HG03520 (cell line): ENCODE results near the gene TCFL5.

ENCODE experiments used
- ATAC-seq: cut with Tn5 transposase; IDR thresholded peaks from one replicate; pipeline ENCODE4 v1.9.1; 2021; ENCODE audit warnings: mild to moderate bottlenecking, moderate library complexity; ENCODE audit not compliant: unreplicated experiment

TCFL5 gene

GRCh38 chr20:62896526-62896925, 34.9 kb upstream of the TCFL5 start:
- no peak for ATAC-seq

- no peak for ATAC-seq
These were observed 33.9 kb upstream of the TCFL5 start for GRCh38 chr20:62895539-62895938.

- no peak for ATAC-seq
These were observed 32.6 kb upstream of the TCFL5 start for GRCh38 chr20:62894261-62894660.

- ATAC-seq, result no peak
These were observed 32.1 kb upstream of the TCFL5 start for GRCh38 chr20:62893700-62894099.

- no peak for ATAC-seq
These were observed 31.0 kb upstream of the TCFL5 start for GRCh38 chr20:62892348-62893304.

- ATAC-seq, result no peak
These were observed 29.5 kb upstream of the TCFL5 start for GRCh38 chr20:62891111-62891510.

GRCh38 chr20:62890444-62890843, 28.8 kb upstream of the TCFL5 start:
- no peak for ATAC-seq

GRCh38 chr20:62889871-62890270, 28.2 kb upstream of the TCFL5 start:
- ATAC-seq, result no peak

- no peak for ATAC-seq
These were observed 27.8 kb upstream of the TCFL5 start for GRCh38 chr20:62889411-62889810.

- ATAC-seq, result no peak
These were observed 27.3 kb upstream of the TCFL5 start for GRCh38 chr20:62888910-62889309.

- no peak for ATAC-seq
These were observed 26.8 kb upstream of the TCFL5 start for GRCh38 chr20:62888406-62888805.

- ATAC-seq, result no peak
These were observed 26.2 kb upstream of the TCFL5 start for GRCh38 chr20:62887860-62888239.

GRCh38 chr20:62887152-62887859, 25.7 kb upstream of the TCFL5 start:
- no peak for ATAC-seq

GRCh38 chr20:62886709-62887058, 25.1 kb upstream of the TCFL5 start:
- no peak for ATAC-seq

GRCh38 chr20:62885896-62886708, 24.5 kb upstream of the TCFL5 start:
- ATAC-seq, result no peak

- ATAC-seq, result no peak
These were observed 23.6 kb upstream of the TCFL5 start for GRCh38 chr20:62885046-62885895.

GRCh38 chr20:62884556-62884955, 22.9 kb upstream of the TCFL5 start:
- ATAC-seq, result no peak

GRCh38 chr20:62882426-62882825, 20.8 kb upstream of the TCFL5 start:
- ATAC-seq, result no peak

- no peak for ATAC-seq
These were observed 20.2 kb upstream of the TCFL5 start for GRCh38 chr20:62881662-62882395.
